ENCODE results near the gene SPDEF.

GRCh38 chr6:34544776-34545471, 11.2 kb downstream of the SPDEF start:
- TF ChIP-seq CTCF (IDR thresholded peaks at IDR 0.05), result no peak
- no peak for TF ChIP-seq POLR2A (IDR thresholded peaks at IDR 0.05)
